K562 (cell line): Measurements from ENCODE around the gene MAP2K6. TPM values are rescaled to one million over a fixed set of nuclear protein-coding genes. Genes with fewer than 3 reads are reported as not detected.

Experiments
- ATAC-seq: fragments of 200-7000 bp; cut with Tn5 transposase; 3 replicates; pipeline ENCODE4 v1.9.1; 2020; ENCODE audit warnings: moderate library complexity
- BruUV-seq: library from RNA; stranded (reverse); fragments of 400-500 nt; replicated peaks from 2 replicates; lab custom pipeline; 2021; lab: Mats Ljungman, UMichigan
- CTCF ChIA-PET: fragments of 300-600 bp; formaldehyde crosslinking; extraction: SDS; loops from one replicate; lab custom pipeline; 2021; ENCODE audit warnings: low intra/inter-chr PET ratio; lab: Yijun Ruan, JAX
- POLR2A ChIA-PET: fragments of 300-600, 350-650 bp; sonication (Branson Sonifier 250); formaldehyde crosslinking; extraction: SDS; loops from one replicate; lab custom pipeline; 2021; ENCODE audit warnings: antibody characterized with exemption, inconsistent platforms; lab: Yijun Ruan, JAX
- DNase-seq, 4 experiments: peaks; one replicate each; pipeline versions ENCODE4 v3.0.0 to v3.0.0-alpha.2; 2011 to 2018; ENCODE audit warnings: low spot score in 3 of 4, mixed read lengths in 3 of 4; ENCODE audit errors: extremely low read depth in 1 of 4
- FAIRE-seq: peaks from 2 replicates; lab custom pipeline; 2011; peaks lifted over from hg19 to GRCh38; lab: Jason Lieb, UNC
- H2AFZ ChIP-seq: 2 replicates; pipeline ENCODE4 v1.6.0; 2011; ENCODE audit warnings: low read depth, low read length, control low read depth, inconsistent platforms
- H3K27ac ChIP-seq: fragments of 200-600 bp; 3 replicates; pipeline ENCODE4 v1.8.0; 2011; ENCODE audit warnings: low read depth, mild to moderate bottlenecking, control low read depth, inconsistent platforms, low read length, moderate library complexity, mixed read lengths; ENCODE audit errors: extremely low read depth
- H3K27me3 ChIP-seq, 2 experiments: fragments of 300-600 bp in 1 of 2; 2 replicates in 1 of 2; 3 replicates in 1 of 2; pipeline versions ENCODE4 v1.6.0 to v1.8.0; 2011; ENCODE audit warnings: inconsistent platforms in 2 of 2, low read length in 2 of 2, mild to moderate bottlenecking in 1 of 2, mixed read lengths in 1 of 2, moderate library complexity in 1 of 2; ENCODE audit not compliant: control insufficient read depth in 2 of 2, insufficient read depth in 2 of 2
- H3K36me3 ChIP-seq: fragments of 300-600 bp; 3 replicates; pipeline ENCODE4 v1.8.0; 2011; ENCODE audit warnings: mild to moderate bottlenecking, low read length, inconsistent platforms; ENCODE audit not compliant: control insufficient read depth, insufficient read depth
- H3K4me1 ChIP-seq, 2 experiments: fragments of 200-600 bp in 1 of 2; replicated peaks in 1 of 2; 2 replicates in 1 of 2; 3 replicates in 1 of 2; pipeline versions ENCODE4 v1.5.1 to v1.8.0; 2011; ENCODE audit warnings: inconsistent platforms in 2 of 2, low read length in 2 of 2, mild to moderate bottlenecking in 1 of 2, mixed read lengths in 1 of 2, moderate library complexity in 1 of 2; ENCODE audit not compliant: control insufficient read depth in 2 of 2, insufficient read depth in 2 of 2
- H3K4me2 ChIP-seq: 2 replicates; pipeline ENCODE4 v1.6.1; 2011; ENCODE audit warnings: low read length, control low read depth, inconsistent platforms, mixed read lengths; ENCODE audit not compliant: insufficient read depth
- H3K4me3 ChIP-seq: fragments of 200-600 bp; sonication (generic), shearing (Covaris generic); 2 replicates; pipeline ENCODE4 v1.5.1; 2016; ENCODE audit warnings: control low read depth, inconsistent platforms
- H3K79me2 ChIP-seq: fragments of 200-600 bp; 3 replicates; pipeline ENCODE4 v1.8.0; 2011; ENCODE audit warnings: low read length, inconsistent platforms; ENCODE audit not compliant: control insufficient read depth, insufficient read depth
- H3K9ac ChIP-seq, 2 experiments: 2 replicates each; pipeline versions ENCODE4 v1.6.0 to v1.6.1; 2011; ENCODE audit warnings: low read depth in 2 of 2, low read length in 2 of 2, control low read depth in 1 of 2, inconsistent platforms in 1 of 2, mild to moderate bottlenecking in 1 of 2, mixed read lengths in 1 of 2; ENCODE audit not compliant: insufficient read depth in 1 of 2
- H3K9me1 ChIP-seq: one replicate; pipeline ENCODE4 v1.6.0; 2011; ENCODE audit warnings: inconsistent platforms, mild to moderate bottlenecking, low read length, moderate library complexity; ENCODE audit not compliant: control insufficient read depth, insufficient read depth
- H3K9me3 ChIP-seq: replicated peaks from 2 replicates; pipeline ENCODE4 v1.5.1; 2011; ENCODE audit warnings: low read depth, low read length, inconsistent platforms; ENCODE audit not compliant: control insufficient read depth, insufficient read depth
- H4K20me1 ChIP-seq: replicated peaks from 2 replicates; pipeline ENCODE4 v1.6.1; 2011; ENCODE audit warnings: low read length, inconsistent platforms, mixed read lengths; ENCODE audit not compliant: control insufficient read depth, insufficient read depth
- MCM2 ChIP-seq: fragments of 450-650 bp; IDR thresholded peaks from 2 replicates; pipeline ENCODE4 v1.6.1; 2017; ENCODE audit warnings: low read depth, mild to moderate bottlenecking
- MTF1 ChIP-seq: fragments of 250-450 bp; sonication (Bioruptor Pico); IDR thresholded peaks from 2 replicates; pipeline ENCODE4 v1.9.0; 2021; ENCODE audit warnings: moderate library complexity, mild to moderate bottlenecking, inconsistent platforms, borderline replicate concordance
- NFIC ChIP-seq: fragments of 450-650 bp; IDR thresholded peaks from 2 replicates; pipeline ENCODE4 v1.6.1; 2017; ENCODE audit warnings: mild to moderate bottlenecking, inconsistent platforms
- NFIX ChIP-seq: fragments of 250-450 bp; sonication (Bioruptor Pico); IDR thresholded peaks from 2 replicates; pipeline ENCODE4 v1.4.0; 2020; ENCODE audit warnings: low read depth, mild to moderate bottlenecking, moderate library complexity
- RBM15 ChIP-seq: fragments of 200-400 bp; formaldehyde crosslinking; IDR thresholded peaks from 2 replicates; pipeline ENCODE4 v1.6.1; 2018; ENCODE audit warnings: mild to moderate bottlenecking, low read length, moderate library complexity; ENCODE audit not compliant: insufficient read depth
- ZNF583 ChIP-seq: fragments of 250-450 bp; sonication (Bioruptor Pico); IDR thresholded peaks from 2 replicates; pipeline ENCODE4 v1.4.0; 2020
- WGBS: fragments of 100-300 bp; shearing (Covaris generic); methylation state at CpG from one replicate; pipeline ENCODE4 v1.1.6; 2016; ENCODE audit warnings: low coverage, mixed read lengths; ENCODE audit not compliant: insufficient coverage; ENCODE audit errors: missing lambda C conversion rate; 5-methylcytosine and 5-hydroxymethylcytosine counted together
- in situ Hi-C: fragments of 300-500 bp; cut with MboI; formaldehyde crosslinking; loops from 4 replicates; pipeline ENCODE4 v1.15.0; 2018; ENCODE audit warnings: inconsistent platforms, mixed read lengths
- intact Hi-C: fragments of 100-400 bp; cut with micrococcal nuclease; formaldehyde crosslinking; loops from 2 replicates; pipeline ENCODE4 v1.14.2; 2022
- polyA plus RNA-seq, 8 experiments: library from polyadenylated mRNA; depleted of rRNA in 4 of 8; stranded (reverse) in 5 of 8; unstranded in 3 of 8; fragments of >200 nt; fragmentation: Nextera tagmentation in 2 of 8; fragmentation: Illumina TruSeq in 1 of 8; extraction: Ambion mirVana in 2 of 8; extraction: Trizol in 1 of 8; gene quantifications; 2 replicates each; pipeline versions ENCODE4 v1.2.1 to v1.2.3, GENCODE V29; 2011 to 2014; ENCODE audit warnings: inconsistent platforms in 1 of 8, missing spikeins in 1 of 8
- total RNA-seq, 7 experiments: library from RNA; depleted of rRNA in 6 of 7; stranded (reverse); fragments of >200 nt in 6 of 7; fragmentation: Illumina TruSeq in 2 of 7; extraction: Trizol in 2 of 7; gene quantifications; 2 replicates each; pipeline versions ENCODE4 v1.2.1 to v1.2.3, GENCODE V29; 2011 to 2021; ENCODE audit warnings: low replicate concordance in 1 of 7
- TF ChIP-seq, protein P1 (sequence below), 2 experiments: fragments of 200-800 bp in 1 of 2; sonication (Bioruptor generic) in 1 of 2; sonication (generic) in 1 of 2; formaldehyde crosslinking in 1 of 2; IDR thresholded peaks in 1 of 2; conservative IDR thresholded peaks in 1 of 2; 2 replicates each; pipeline versions ENCODE4 v1.5.0 to v1.6.1; 2016 to 2020; ENCODE audit warnings: missing compliant biosample characterization in 1 of 2, missing genetic modification characterization in 1 of 2, missing genetic modification reagents in 1 of 2

The MAP2K6 gene
- total and polyA plus RNA-seq, 9 of the 15 experiments (the other 6 are each of a cell fraction or from before 2014, with no cell fraction given), result 0.07 to 0.13 TPM; not detected in 7

DNA sequence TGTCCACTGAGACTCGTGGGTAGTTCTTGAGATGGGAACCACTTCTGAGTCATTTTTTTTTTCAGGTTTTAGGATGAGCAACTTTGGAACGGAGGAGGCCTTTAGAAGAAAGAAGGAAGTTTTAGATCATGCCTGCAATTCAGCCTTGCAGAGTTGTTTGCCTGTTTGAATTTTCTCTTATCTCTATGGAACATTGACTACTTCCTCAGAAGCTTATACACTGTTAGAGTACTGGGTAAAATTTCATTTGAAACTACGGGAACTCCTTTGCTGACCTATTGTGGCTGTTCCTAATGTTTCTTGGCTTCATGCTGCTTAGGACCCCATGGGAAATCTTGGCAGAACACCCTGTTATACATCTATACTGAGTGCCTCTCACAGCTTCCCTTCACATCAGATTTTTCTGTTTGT lies 70.8 kb downstream of the MAP2K6 start:
- Histone ChIP-seq H3K9me3 (no peaks in the 10 kb centered on the region), H3K9me1 (no peaks in the 10 kb centered on the region), H3K4me1 (no peaks in the 10 kb centered on the region), H3K27ac (no peak overlapping the region), H2AFZ (no peak overlapping the region), H3K9ac (no peak overlapping the region), H4K20me1 (no peaks in the 10 kb centered on the region), H3K27me3 (no peaks in the 10 kb centered on the region), H3K79me2 (no peaks in the 10 kb centered on the region), H3K4me2 (no peak overlapping the region), H3K4me3 (no peak overlapping the region), H3K36me3 (no peaks in the 10 kb centered on the region)
- no peak for DNase-seq
- ChIA-PET CTCF (no interaction called here), POLR2A (no interaction called here)
- no peak for ATAC-seq
- in situ Hi-C loops (no loop called here), intact Hi-C loops (no loop called here)
- no peak for FAIRE-seq
- no peak for TF ChIP-seq MCM2
- TF ChIP-seq ZNF583 (CRISPR knock-in tag), result no peak
- no peak for TF ChIP-seq RBM15
- no peak for TF ChIP-seq MTF1
- no TSS peak for BruUV-seq
- 0% methylated on average over 3 of the region's 3 CpGs for WGBS

DNA sequence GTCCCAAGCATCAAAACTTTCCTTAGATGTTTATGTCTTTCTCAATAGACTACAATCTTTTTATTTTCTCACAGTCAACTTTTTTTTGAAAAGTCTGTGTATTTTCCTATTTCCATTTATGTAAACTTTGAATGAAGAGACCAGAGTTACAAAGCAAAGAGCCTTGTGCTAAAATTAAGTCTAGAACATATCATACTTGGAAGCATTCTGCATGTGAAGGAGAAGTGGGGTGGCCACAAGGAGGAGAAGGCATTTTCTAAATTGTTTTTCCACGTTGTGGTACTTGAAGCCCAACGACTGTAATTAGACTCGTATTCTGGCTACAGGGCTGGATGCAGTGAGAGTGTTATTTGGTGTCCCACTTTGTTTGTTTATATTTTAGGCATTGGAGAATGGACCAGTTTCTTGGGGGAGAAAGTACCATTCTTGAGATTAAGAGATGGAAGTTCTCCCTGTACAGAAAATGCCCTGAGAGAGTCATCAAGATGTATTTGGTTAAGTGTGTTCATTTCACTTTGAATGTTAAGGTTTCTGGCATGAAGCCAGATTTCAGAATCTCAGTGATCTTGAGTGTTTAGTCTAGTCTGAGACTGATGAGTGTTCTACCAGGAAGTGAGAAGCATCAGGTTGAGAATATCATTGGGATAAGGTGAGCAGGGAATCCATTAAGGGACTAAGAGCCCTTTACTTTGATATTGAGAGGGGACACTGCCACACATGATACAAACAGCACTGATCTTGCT lies 71.6 kb downstream of the MAP2K6 start:
- TF ChIP-seq, protein P1, sequence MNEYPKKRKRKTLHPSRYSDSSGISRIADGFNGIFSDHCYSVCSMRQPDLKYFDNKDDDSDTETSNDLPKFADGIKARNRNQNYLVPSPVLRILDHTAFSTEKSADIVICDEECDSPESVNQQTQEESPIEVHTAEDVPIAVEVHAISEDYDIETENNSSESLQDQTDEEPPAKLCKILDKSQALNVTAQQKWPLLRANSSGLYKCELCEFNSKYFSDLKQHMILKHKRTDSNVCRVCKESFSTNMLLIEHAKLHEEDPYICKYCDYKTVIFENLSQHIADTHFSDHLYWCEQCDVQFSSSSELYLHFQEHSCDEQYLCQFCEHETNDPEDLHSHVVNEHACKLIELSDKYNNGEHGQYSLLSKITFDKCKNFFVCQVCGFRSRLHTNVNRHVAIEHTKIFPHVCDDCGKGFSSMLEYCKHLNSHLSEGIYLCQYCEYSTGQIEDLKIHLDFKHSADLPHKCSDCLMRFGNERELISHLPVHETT (CRISPR knock-in tag; conservative IDR thresholded peaks at IDR 0.05 in 1 of 2, IDR thresholded peaks at IDR 0.05 in 1 of 2), result no peak
- TF ChIP-seq NFIX (CRISPR knock-in tag), result peak; percentile 81
- peak; percentile 93 for TF ChIP-seq NFIC
- CTCF ChIA-PET, result no interaction called here
- Histone ChIP-seq H4K20me1 (no peaks in the 10 kb centered on the region), H3K27ac (no peak overlapping the region), H3K36me3 (no peaks in the 10 kb centered on the region), H3K79me2 (no peaks in the 10 kb centered on the region), H3K9me1 (no peaks in the 10 kb centered on the region), H3K4me2 (no peak overlapping the region), H2AFZ (no peak overlapping the region), H3K27me3 (no peaks in the 10 kb centered on the region), H3K9ac (no peak overlapping the region), H3K9me3 (no peaks in the 10 kb centered on the region), H3K4me1 (no peaks in the 10 kb centered on the region), H3K4me3 (no peak overlapping the region)
- BruUV-seq, result no TSS peak
- POLR2A ChIA-PET, result no interaction called here
- DNase-seq, result no peak
- no peak for ATAC-seq
- in situ Hi-C loops (no loop called here), intact Hi-C loops (no loop called here)
- FAIRE-seq, result no peak
- 0% methylated on average over 3 of the region's 3 CpGs for WGBS
